ENCODE measurements around the gene ECHDC3. TPM values are rescaled to one million over a fixed set of nuclear protein-coding genes. Genes with fewer than 3 reads are reported as not detected.

ECHDC3 gene
- total and polyA plus RNA-seq, 2 of the 13 experiments (the other 11 are each of a cell fraction or from before 2014, with no cell fraction given): not detected

- Histone ChIP-seq H3K36me3 (replicated peaks in 1 of 2; ENCODE audit: control insufficient read depth in 1 of 2, insufficient read depth in 2 of 2, low read length in 2 of 2) (no peaks in the 10 kb centered on the region), H3K27me3 (ENCODE audit: control insufficient read depth in 1 of 2, insufficient read depth in 2 of 2, low read length in 2 of 2) (peaks cover 0 to 11% of the 10 kb centered on the region in 2 experiments; a peak in 3 of 5 replicates), H4K20me1 (ENCODE audit: insufficient read depth, low read length) (no peaks in the 10 kb centered on the region), H2AFZ (ENCODE audit: low read length) (no peak overlapping the region), H3K9ac (ENCODE audit: insufficient read depth, low read depth, low read length) (no peak overlapping the region), H3K9me3 (ENCODE audit: low read length) (no peaks in the 10 kb centered on the region), H3K4me3 (replicated peaks in 1 of 3; ENCODE audit: insufficient read depth in 1 of 3, low read depth in 2 of 3, low read length in 3 of 3) (no peak overlapping the region), H3K4me1 (ENCODE audit: insufficient read depth, low read length) (peaks cover 53% of the 10 kb centered on the region), H3K79me2 (ENCODE audit: insufficient read depth, low read length) (no peaks in the 10 kb centered on the region), H3K27ac (ENCODE audit: extremely low read length, insufficient read depth, low read length) (no peak overlapping the region), H3K4me2 (ENCODE audit: low read depth, low read length) (no peak overlapping the region)
- no peak for ATAC-seq
- no peak for DNase-seq (ENCODE audit: low spot score)
- intact Hi-C loops (cut with micrococcal nuclease; ENCODE audit: unreplicated experiment) (loop anchor here (2.0 to 5.0 kb wide), 3 partner anchors 57 to 333 kb away; partner anchors contain the start of gene USP6NL), in situ Hi-C loops (cut with HindIII; ENCODE audit: extremely low pct_ligation_motif_present, low pct_unique_long_range_greater_than_20kb) (loop anchor here (5.0 to 10.0 kb wide), 2 partner anchors 238 to 321 kb away; no protein-coding TSS in a partner anchor)
- WGBS (ENCODE audit: low lambda C conversion rate): 87% methylated on average over 21 of the region's 21 CpGs
- ChIA-PET CTCF (ENCODE audit: low intra/inter-chr PET ratio, low total read pairs) (interaction anchor here (3.8 kb wide), 1 partner anchor 240 kb away, joined by 61 read pairs; no protein-coding TSS in a partner anchor), POLR2A (no interaction called here)
- FAIRE-seq: no peak
- no TSS peak for BruUV-seq (replicated peaks)
- TF ChIP-seq, protein P1, sequence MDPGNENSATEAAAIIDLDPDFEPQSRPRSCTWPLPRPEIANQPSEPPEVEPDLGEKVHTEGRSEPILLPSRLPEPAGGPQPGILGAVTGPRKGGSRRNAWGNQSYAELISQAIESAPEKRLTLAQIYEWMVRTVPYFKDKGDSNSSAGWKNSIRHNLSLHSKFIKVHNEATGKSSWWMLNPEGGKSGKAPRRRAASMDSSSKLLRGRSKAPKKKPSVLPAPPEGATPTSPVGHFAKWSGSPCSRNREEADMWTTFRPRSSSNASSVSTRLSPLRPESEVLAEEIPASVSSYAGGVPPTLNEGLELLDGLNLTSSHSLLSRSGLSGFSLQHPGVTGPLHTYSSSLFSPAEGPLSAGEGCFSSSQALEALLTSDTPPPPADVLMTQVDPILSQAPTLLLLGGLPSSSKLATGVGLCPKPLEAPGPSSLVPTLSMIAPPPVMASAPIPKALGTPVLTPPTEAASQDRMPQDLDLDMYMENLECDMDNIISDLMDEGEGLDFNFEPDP (CRISPR knock-in tag; conservative IDR thresholded peaks at IDR 0.05): no peak
- no peak for TF ChIP-seq ZNF615 (CRISPR knock-in tag; IDR thresholded peaks at IDR 0.05; ENCODE audit: borderline replicate concordance)
- TF ChIP-seq, protein P2, sequence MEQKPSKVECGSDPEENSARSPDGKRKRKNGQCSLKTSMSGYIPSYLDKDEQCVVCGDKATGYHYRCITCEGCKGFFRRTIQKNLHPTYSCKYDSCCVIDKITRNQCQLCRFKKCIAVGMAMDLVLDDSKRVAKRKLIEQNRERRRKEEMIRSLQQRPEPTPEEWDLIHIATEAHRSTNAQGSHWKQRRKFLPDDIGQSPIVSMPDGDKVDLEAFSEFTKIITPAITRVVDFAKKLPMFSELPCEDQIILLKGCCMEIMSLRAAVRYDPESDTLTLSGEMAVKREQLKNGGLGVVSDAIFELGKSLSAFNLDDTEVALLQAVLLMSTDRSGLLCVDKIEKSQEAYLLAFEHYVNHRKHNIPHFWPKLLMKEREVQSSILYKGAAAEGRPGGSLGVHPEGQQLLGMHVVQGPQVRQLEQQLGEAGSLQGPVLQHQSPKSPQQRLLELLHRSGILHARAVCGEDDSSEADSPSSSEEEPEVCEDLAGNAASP (CRISPR knock-in tag; IDR thresholded peaks at IDR 0.05; ENCODE audit: borderline replicate concordance): no peak
- no peak for TF ChIP-seq ZFYVE20 (CRISPR knock-in tag; IDR thresholded peaks at IDR 0.05; ENCODE audit: borderline replicate concordance, low read depth)
- TF ChIP-seq ZFY (CRISPR knock-in tag; IDR thresholded peaks at IDR 0.05): no peak
- TF ChIP-seq ZC3H4 (CRISPR knock-in tag; IDR thresholded peaks at IDR 0.05; ENCODE audit: borderline replicate concordance): no peak
- TF ChIP-seq RBM22 (optimal IDR thresholded peaks at IDR 0.05; ENCODE audit: low read length): no peak
- TF ChIP-seq TGIF2 (CRISPR knock-in tag; IDR thresholded peaks at IDR 0.05): no peak
- TF ChIP-seq NBN (conservative IDR thresholded peaks at IDR 0.05): no peak
- no peak for TF ChIP-seq POLR2A (IDR thresholded peaks at IDR 0.05; ENCODE audit: insufficient read depth in 1 of 2, low read depth in 2 of 2, low read length in 2 of 2)
- TF ChIP-seq ZFP82 (CRISPR knock-in tag; IDR thresholded peaks at IDR 0.05; ENCODE audit: borderline replicate concordance): no peak
- no peak for TF ChIP-seq ZNF670 (CRISPR knock-in tag; IDR thresholded peaks at IDR 0.05; ENCODE audit: borderline replicate concordance)
- TF ChIP-seq THAP7 (CRISPR knock-in tag; IDR thresholded peaks at IDR 0.05): no peak
Observed at GRCh38 chr10:11755512-11756263, 13.5 kb downstream of the ECHDC3 start.

Measured in HepG2 (cell line).